ENCODE measurements around the gene SLC44A5. TPM values are rescaled to one million over a fixed set of nuclear protein-coding genes. Genes with fewer than 3 reads are reported as not detected.

The SLC44A5 gene
- polyA plus RNA-seq, 3 donors = not detected

DNA sequence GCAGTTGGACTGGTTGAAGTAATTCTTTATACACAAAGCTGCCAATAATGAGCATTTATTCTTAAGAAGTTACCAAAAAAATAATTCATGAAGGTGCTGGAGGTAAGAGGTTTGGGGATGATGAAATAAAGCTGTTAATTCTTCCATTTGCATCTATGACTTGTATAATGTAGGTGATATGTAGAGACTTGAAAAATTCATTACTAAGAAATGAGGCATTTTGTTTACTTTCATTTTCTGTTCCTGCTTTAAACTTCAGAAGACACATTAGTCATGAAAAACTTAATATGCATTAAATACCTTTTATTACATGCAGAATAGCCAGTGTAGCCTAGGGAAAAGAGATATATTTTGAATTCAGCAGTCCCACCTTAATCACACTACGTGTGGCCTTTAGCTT is 214.2 kb downstream of the SLC44A5 start:
- Mint-ChIP-seq H3K9me3 (peaks cover 0 to 6% (median 4%) of the 10 kb centered on the region in 7 donors), H3K36me3 (no peaks in the 10 kb centered on the region), H3K27ac (no peak overlapping the region), H3K4me1 (no peaks in the 10 kb centered on the region), H3K27me3 (ENCODE audit: low read depth in 3 of 3) (no peaks in the 10 kb centered on the region), H3K4me3 (no peak overlapping the region)
- WGBS (ENCODE audit: insufficient coverage) = no CpG with 5 or more reads among the region's 1 CpG
- Histone ChIP-seq H3K4me1 (ENCODE audit: control insufficient read depth in 1 of 2, insufficient read depth in 2 of 2, low read length in 2 of 2) (no peaks in the 10 kb centered on the region), H3K27me3 (ENCODE audit: control insufficient read depth in 2 of 2, insufficient read depth in 2 of 2, low read length in 2 of 2) (no peaks in the 10 kb centered on the region), H3K4me2 (replicated peaks; ENCODE audit: extremely low read depth, low read length, poor library complexity, severe bottlenecking) (no peak overlapping the region), H3K36me3 (replicated peaks in 1 of 2; ENCODE audit: control insufficient read depth in 1 of 2, insufficient read depth in 2 of 2, low read length in 2 of 2) (no peaks in the 10 kb centered on the region), H3K27ac (ENCODE audit: low read depth in 1 of 2, low read length in 2 of 2) (no peak overlapping the region), H3K4me3 (replicated peaks in 1 of 3; ENCODE audit: low read depth in 2 of 3, low read length in 3 of 3) (no peak overlapping the region), H2AFZ (ENCODE audit: insufficient read depth, low read depth, low read length, poor library complexity, severe bottlenecking) (no peak overlapping the region), H3K9me3 (replicated peaks in 1 of 2; ENCODE audit: control insufficient read depth in 1 of 2, insufficient read depth in 1 of 2, low read length in 2 of 2) (peaks cover 0 to 4% of the 10 kb centered on the region in 2 donors), H3K9ac (ENCODE audit: insufficient read depth, low read length, poor library complexity, severe bottlenecking) (no peak overlapping the region), H3K79me2 (ENCODE audit: insufficient read depth, low read length) (no peaks in the 10 kb centered on the region), H4K20me1 (ENCODE audit: insufficient read depth, low read length) (no peaks in the 10 kb centered on the region)
- intact Hi-C loops (cut with micrococcal nuclease) = no loop called here
- DNase-seq = no peak
- TF ChIP-seq, protein P1, sequence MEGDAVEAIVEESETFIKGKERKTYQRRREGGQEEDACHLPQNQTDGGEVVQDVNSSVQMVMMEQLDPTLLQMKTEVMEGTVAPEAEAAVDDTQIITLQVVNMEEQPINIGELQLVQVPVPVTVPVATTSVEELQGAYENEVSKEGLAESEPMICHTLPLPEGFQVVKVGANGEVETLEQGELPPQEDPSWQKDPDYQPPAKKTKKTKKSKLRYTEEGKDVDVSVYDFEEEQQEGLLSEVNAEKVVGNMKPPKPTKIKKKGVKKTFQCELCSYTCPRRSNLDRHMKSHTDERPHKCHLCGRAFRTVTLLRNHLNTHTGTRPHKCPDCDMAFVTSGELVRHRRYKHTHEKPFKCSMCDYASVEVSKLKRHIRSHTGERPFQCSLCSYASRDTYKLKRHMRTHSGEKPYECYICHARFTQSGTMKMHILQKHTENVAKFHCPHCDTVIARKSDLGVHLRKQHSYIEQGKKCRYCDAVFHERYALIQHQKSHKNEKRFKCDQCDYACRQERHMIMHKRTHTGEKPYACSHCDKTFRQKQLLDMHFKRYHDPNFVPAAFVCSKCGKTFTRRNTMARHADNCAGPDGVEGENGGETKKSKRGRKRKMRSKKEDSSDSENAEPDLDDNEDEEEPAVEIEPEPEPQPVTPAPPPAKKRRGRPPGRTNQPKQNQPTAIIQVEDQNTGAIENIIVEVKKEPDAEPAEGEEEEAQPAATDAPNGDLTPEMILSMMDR (IDR thresholded peaks at IDR 0.05) = no peak

DNA sequence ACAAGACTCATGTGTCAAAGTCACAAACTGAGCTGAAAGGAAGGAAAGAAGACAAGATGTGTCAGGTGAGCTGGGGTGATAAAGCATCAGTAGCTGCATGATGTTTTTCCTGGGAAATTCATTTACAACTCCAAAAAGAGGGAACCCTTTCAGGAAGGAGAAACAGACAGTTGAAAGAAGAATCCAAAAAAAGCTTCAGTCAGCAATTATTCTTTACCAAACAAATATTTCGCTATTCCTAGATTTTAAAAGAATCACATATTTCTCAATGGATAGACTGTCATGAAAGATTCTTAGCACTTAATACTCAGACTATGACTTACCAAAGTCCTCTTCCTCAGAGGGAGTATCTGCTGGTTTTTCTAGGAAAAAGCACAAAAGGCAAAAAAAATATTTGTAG is 214.7 kb downstream of the SLC44A5 start:
- intact Hi-C loops (cut with micrococcal nuclease) = no loop called here
- H3K9me3 Mint-ChIP-seq = peaks cover 0 to 8% (median 3%) of the 10 kb centered on the region in 7 donors
- H3K4me1 ChIP-seq (ENCODE audit: control insufficient read depth in 1 of 2, insufficient read depth in 2 of 2, low read length in 2 of 2) = no peaks in the 10 kb centered on the region
- no peak for DNase-seq
- no peak overlapping the region for H2AFZ ChIP-seq (ENCODE audit: insufficient read depth, low read depth, low read length, poor library complexity, severe bottlenecking)
- TF ChIP-seq, protein P1 (IDR thresholded peaks at IDR 0.05) = no peak
- H3K79me2 ChIP-seq (ENCODE audit: insufficient read depth, low read length) = no peaks in the 10 kb centered on the region
- no peak overlapping the region for H3K27ac Mint-ChIP-seq
- peaks cover 0 to 8% of the 10 kb centered on the region in 2 donors for H3K9me3 ChIP-seq (replicated peaks in 1 of 2; ENCODE audit: control insufficient read depth in 1 of 2, insufficient read depth in 1 of 2, low read length in 2 of 2)
- WGBS (ENCODE audit: insufficient coverage) = no CpG with 5 or more reads among the region's 1 CpG
- H3K4me3 Mint-ChIP-seq = no peak overlapping the region
- no peaks in the 10 kb centered on the region for H3K27me3 ChIP-seq (ENCODE audit: control insufficient read depth in 2 of 2, insufficient read depth in 2 of 2, low read length in 2 of 2)
- no peaks in the 10 kb centered on the region for H3K36me3 Mint-ChIP-seq
- no peak overlapping the region for H3K27ac ChIP-seq (ENCODE audit: low read depth in 1 of 2, low read length in 2 of 2)
- no peak overlapping the region for H3K4me2 ChIP-seq (replicated peaks; ENCODE audit: extremely low read depth, low read length, poor library complexity, severe bottlenecking)
- no peaks in the 10 kb centered on the region for H3K27me3 Mint-ChIP-seq (ENCODE audit: low read depth in 3 of 3)
- no peaks in the 10 kb centered on the region for H3K36me3 ChIP-seq (replicated peaks in 1 of 2; ENCODE audit: control insufficient read depth in 1 of 2, insufficient read depth in 2 of 2, low read length in 2 of 2)
- H3K4me3 ChIP-seq (replicated peaks in 1 of 3; ENCODE audit: low read depth in 2 of 3, low read length in 3 of 3) = no peak overlapping the region
- no peaks in the 10 kb centered on the region for H3K4me1 Mint-ChIP-seq
- no peak overlapping the region for H3K9ac ChIP-seq (ENCODE audit: insufficient read depth, low read length, poor library complexity, severe bottlenecking)
- no peaks in the 10 kb centered on the region for H4K20me1 ChIP-seq (ENCODE audit: insufficient read depth, low read length)
